Glutamatergic neuron (in vitro differentiated cells): ENCODE measurements around the gene CHPF. TPM values are rescaled to one million over a fixed set of nuclear protein-coding genes. Genes with fewer than 3 reads are reported as not detected.
A peak's percentile ranks its signal among the peaks of the same experiment; 100 is the strongest.

Experiments used
- DNase-seq: peaks from one replicate; pipeline ENCODE4 v3.0.0; 2022
- H3K27ac Mint-ChIP-seq: one replicate; pipeline ENCODE4 v1.8.0; 2020; ENCODE audit warnings: mild to moderate bottlenecking, mixed read lengths, inconsistent platforms; ENCODE audit not compliant: unreplicated experiment
- H3K27me3 Mint-ChIP-seq: one replicate; pipeline ENCODE4 v1.8.0; 2020; ENCODE audit warnings: mild to moderate bottlenecking, moderate library complexity, mixed read lengths, inconsistent platforms; ENCODE audit not compliant: unreplicated experiment
- H3K36me3 Mint-ChIP-seq: one replicate; pipeline ENCODE4 v1.8.0; 2020; ENCODE audit warnings: mild to moderate bottlenecking, mixed read lengths, inconsistent platforms; ENCODE audit not compliant: unreplicated experiment
- H3K4me1 Mint-ChIP-seq: one replicate; pipeline ENCODE4 v1.8.0; 2020; ENCODE audit warnings: mild to moderate bottlenecking, low read depth, mixed read lengths, inconsistent platforms; ENCODE audit not compliant: unreplicated experiment
- H3K4me3 Mint-ChIP-seq: one replicate; pipeline ENCODE4 v1.8.0; 2020; ENCODE audit warnings: mild to moderate bottlenecking, mixed read lengths, inconsistent platforms; ENCODE audit not compliant: unreplicated experiment
- H3K9me3 Mint-ChIP-seq: one replicate; pipeline ENCODE4 v1.8.0; 2020; ENCODE audit warnings: mild to moderate bottlenecking, moderate library complexity, mixed read lengths, inconsistent platforms; ENCODE audit not compliant: unreplicated experiment
- CTCF ChIP-seq: fragments of 200-600 bp; sonication (generic); IDR thresholded peaks from one replicate; pipeline ENCODE4 v1.5.0; 2021; ENCODE audit not compliant: partially characterized antibody, unreplicated experiment
- total RNA-seq: library from RNA; stranded (reverse); fragmentation: NEBNext Ultra II Directional; extraction: Animal tissue kit (Norgen Biotek cat#: 25700); gene quantifications from one replicate; pipeline ENCODE4 v1.2.1, GENCODE V29; 2021; ENCODE audit not compliant: unreplicated experiment

CHPF gene
- total RNA-seq, 1 donor from 2014 or later, result 31.1 TPM

DNA sequence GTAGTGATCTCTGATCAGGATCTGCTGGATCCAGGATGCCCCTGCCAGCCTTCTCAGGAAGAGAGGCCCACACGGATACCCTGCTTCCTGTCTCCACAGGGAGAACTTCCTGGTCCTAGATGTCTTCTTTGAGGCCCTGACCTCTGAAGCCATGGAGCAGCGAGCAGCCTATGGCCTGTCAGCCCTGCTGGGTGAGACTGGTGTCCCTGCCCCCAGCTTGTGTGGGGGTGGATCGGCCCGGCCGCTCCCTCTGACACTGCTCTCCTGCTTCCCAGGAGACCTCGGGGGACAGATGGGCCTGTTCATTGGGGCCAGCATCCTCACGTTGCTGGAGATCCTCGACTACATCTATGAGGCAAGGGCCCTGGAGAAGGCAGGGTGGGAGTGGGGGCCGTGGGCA lies 6.6 kb downstream of the CHPF start:
- Mint-ChIP-seq H3K4me1 (peaks cover 25% of the 10 kb centered on the region), H3K4me3 (no peak overlapping the region), H3K9me3 (peaks cover 10% of the 10 kb centered on the region), H3K27me3 (peaks cover 2% of the 10 kb centered on the region), H3K27ac (peak overlapping the region; percentile 64), H3K36me3 (no peaks in the 10 kb centered on the region)
- no peak for TF ChIP-seq CTCF
- no peak for DNase-seq

DNA sequence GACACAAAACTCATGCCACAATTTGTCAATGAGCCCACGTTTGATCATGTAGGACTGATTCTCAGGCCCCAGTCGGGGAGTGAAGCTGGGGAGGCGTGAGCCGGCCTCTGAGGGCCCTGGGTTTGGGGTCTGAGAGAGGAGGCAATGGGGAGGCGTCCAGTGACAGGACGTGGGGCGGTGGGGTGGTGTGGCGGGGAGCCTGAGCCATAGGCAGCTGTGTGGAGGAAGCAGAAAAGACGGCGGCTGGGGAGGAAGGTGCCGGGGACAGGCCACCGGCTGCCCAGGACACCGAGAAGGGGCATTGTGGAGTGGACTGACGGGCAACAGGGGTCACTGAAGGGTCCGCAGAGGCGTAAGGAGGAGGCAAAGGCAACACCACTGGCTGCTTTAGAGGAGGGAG lies 7.2 kb downstream of the CHPF start:
- Mint-ChIP-seq H3K4me3 (no peak overlapping the region), H3K9me3 (peaks cover 10% of the 10 kb centered on the region), H3K36me3 (no peaks in the 10 kb centered on the region), H3K27me3 (peaks cover 4% of the 10 kb centered on the region), H3K27ac (no peak overlapping the region), H3K4me1 (peaks cover 25% of the 10 kb centered on the region)
- TF ChIP-seq CTCF, result no peak
- no peak for DNase-seq

- Mint-ChIP-seq H3K27ac (no peak overlapping the region), H3K4me3 (no peak overlapping the region), H3K27me3 (peaks cover 11% of the 10 kb centered on the region), H3K36me3 (no peaks in the 10 kb centered on the region), H3K9me3 (peaks cover 9% of the 10 kb centered on the region), H3K4me1 (peaks cover 17% of the 10 kb centered on the region)
- no peak for DNase-seq
- TF ChIP-seq CTCF, result no peak
These were observed 9.5 kb downstream of the CHPF start for GRCh38 chr2:219533930-219534661.

DNA sequence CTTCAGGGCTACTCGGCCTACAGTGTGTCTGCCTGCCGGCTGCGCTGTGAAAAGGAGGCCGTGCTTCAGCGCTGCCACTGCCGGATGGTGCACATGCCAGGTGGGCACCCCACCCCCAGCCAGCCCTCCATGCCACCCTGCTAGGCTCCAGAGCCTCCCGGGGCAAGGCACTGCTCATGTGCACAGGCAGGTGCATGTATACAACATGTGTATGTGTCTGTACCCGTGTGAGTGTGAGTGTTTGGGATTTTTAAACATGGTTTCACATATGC lies 11.3 kb downstream of the CHPF start:
- Mint-ChIP-seq H3K36me3 (no peaks in the 10 kb centered on the region), H3K27me3 (peaks cover 14% of the 10 kb centered on the region), H3K27ac (no peak overlapping the region), H3K4me1 (peaks cover 15% of the 10 kb centered on the region), H3K9me3 (peaks cover 7% of the 10 kb centered on the region), H3K4me3 (no peak overlapping the region)
- no peak for TF ChIP-seq CTCF
- no peak for DNase-seq

DNA sequence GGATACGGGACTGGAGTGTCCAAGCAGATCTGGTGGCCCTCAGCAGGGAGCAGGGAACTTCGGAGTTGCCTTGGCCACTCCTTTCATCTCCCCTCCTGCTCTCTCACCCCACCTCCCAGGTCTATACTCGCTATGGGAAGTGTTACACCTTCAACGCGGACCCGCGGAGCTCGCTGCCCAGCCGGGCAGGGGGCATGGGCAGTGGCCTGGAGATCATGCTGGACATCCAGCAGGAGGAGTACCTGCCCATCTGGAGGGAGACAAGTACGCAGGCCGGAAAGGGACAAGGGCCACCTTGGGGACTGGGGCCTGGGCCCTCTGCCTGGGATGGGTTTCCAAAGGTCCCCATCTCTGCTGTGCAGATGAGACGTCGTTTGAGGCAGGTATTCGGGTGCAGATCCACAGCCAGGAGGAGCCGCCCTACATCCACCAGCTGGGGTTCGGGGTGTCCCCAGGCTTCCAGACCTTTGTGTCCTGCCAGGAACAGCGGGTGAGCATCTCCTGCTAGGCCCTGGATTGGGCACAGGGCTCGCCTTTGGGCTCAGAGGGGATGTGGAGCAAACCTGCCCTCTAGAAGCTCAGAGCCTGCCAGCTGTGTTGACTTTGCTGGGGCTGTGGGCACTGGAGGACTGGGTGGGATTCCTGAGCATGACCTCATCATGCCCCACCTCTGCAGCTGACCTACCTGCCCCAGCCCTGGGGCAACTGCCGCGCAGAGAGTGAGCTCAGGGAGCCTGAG lies 11.8 kb downstream of the CHPF start:
- H3K4me3 Mint-ChIP-seq, result no peak overlapping the region
- H3K27me3 Mint-ChIP-seq, result peaks cover 14% of the 10 kb centered on the region
- TF ChIP-seq CTCF, result no peak
- H3K4me1 Mint-ChIP-seq, result peaks cover 15% of the 10 kb centered on the region
- DNase-seq, result no peak
- peaks cover 7% of the 10 kb centered on the region for H3K9me3 Mint-ChIP-seq
- H3K27ac Mint-ChIP-seq, result no peak overlapping the region
- no peaks in the 10 kb centered on the region for H3K36me3 Mint-ChIP-seq
